NCI-H1092 treated with DMSO at 0.1 percent for 48 hours (cell line): Measurements from ENCODE around the gene SIRPG.

ENCODE experiments used
- DNase-seq: peaks from one replicate; lab custom pipeline; 2025; lab: John Stamatoyannopoulos, UW

The SIRPG gene

DNA sequence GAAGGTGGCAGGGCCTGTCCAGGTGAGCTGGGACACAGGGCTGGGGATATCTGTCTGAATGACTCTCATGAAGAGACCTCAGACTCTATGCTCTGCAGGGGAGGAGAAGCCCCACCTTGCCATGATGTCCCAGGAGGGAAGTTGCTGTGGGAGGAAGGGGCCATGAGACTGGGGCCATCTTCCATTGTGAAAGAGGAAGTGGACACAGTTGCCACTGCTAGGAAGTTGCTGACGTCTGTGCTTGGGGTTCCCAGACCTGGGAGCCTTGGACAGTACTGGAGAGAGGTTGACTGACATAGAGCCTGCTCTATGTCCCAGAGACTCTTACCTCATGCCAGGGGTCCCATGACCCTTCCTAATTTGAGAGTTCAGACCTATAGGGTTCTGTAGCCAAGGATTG lies 62.2 kb downstream of the SIRPG start:
- no peak for DNase-seq

GRCh38 chr20:1588533-1589460 lies 68.8 kb downstream of the SIRPG start:
- DNase-seq: no peak

GRCh38 chr20:1587781-1588532 lies 69.6 kb downstream of the SIRPG start:
- no peak for DNase-seq

DNA sequence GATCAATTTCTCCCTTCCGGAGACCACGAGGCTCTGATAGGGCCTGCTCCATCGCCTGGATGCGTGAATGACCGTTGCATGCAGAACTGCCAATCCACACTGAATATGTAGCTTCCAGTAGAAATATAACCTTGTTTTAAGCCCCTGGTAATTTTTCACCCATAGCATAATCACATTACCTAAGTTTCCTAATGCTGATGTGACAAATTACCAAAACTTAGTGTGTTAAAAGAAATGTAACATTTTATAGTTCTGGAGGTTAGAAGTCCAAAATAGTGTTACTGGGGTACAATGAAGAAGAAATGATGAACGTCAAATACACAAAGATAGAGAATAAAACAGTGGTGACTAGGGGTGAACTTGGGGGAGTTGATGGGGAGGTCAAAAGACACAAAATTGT lies 78.1 kb downstream of the SIRPG start:
- DNase-seq: no peak
